KBM-7 (cell line): ENCODE results near the gene DTYMK.
A peak's percentile ranks its signal among the peaks of the same experiment; 100 is the strongest.
"Not testable (repeated sequence)": the region's sequence is repeated elsewhere in the genome, so short reads cannot be mapped to it uniquely, and the experiment has no call there.

Experiments used
- DNase-seq: peaks from one replicate; pipeline ENCODE4 v3.0.0-alpha.2; 2015
- in situ Hi-C: fragments of 300-500 bp; cut with MboI; formaldehyde crosslinking; loops from 2 replicates; pipeline ENCODE4 v1.14.3; 2020; ENCODE audit warnings: low sequenced_read_pairs, low pct_unique_long_range_greater_than_20kb, mixed read lengths

DTYMK gene

GRCh38 chr2:241673797-241674725 is 12.6 kb downstream of the DTYMK start:
- no peak for DNase-seq
- in situ Hi-C loops: no loop called here

DNA sequence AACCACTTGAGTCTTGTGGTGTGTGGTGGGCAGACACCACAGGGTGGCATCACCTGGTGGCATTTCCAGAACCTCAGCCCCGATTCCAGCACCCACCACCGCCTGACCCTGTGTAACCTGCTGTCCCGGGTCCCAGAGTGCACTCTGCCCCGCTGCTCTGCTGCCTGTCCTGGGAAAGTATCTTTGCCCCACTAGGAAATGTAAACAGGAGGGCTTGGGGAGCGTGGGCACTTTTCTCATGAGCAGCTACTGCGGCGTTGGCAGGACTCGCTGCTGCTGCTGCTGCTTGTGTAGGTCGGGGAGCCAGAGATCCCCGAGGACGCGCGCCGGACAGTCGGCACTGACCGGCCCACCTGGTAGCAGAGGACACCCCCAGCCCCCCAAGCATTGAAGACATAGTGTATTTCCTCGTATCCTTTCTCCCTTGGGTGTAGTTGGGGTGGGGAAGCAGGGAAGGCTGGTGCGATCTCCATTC is 13.4 kb downstream of the DTYMK start:
- in situ Hi-C loops: no loop called here
- DNase-seq: no peak

DNA sequence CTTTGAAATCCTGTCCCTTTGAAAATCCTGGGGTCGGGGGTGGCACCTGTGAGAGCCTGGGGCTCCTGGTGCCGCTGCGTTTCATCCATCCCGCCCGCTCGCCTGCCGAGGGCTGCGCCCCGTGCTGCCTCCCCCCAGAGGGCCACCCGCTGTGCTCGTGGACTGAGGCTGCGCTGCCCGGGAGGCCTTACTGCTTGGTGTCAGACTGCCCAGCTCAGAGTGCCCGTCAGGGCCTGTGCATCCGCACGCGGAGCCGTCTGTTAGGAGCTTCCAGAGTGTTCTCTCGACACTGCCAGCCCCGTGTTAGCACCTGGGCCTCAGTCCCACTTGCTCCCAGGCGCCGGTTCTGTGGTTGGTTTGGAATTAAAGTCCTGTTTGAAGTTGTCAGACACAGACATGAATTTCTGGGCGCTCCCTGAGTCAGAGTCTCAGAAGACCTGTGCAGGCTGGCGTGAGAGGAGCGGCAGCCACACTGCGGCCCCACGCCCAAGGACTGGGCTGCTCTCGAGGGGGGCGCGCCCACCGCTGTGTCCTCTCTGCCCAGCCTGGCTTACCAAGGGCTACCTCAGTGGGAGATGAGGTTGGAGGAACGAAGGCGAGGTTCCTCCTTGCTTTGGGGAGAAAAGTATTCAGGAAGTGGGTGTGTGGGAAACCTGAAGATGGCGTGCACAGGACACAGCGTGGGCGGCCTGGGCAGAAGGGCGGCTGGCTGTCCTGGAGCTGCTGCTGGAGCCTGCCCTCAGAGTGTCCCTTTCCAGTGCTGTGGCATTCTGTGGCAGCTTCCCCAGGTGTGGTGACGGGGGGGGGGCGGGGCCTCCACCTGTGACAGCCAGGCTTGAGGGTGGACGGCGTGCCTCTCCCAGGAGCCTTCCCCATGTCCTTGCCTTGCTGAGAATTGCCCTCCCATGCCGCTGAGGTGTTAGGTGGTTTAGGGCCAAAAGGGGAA is 14.1 kb downstream of the DTYMK start:
- in situ Hi-C loops: no loop called here
- DNase-seq: no peak

DNA sequence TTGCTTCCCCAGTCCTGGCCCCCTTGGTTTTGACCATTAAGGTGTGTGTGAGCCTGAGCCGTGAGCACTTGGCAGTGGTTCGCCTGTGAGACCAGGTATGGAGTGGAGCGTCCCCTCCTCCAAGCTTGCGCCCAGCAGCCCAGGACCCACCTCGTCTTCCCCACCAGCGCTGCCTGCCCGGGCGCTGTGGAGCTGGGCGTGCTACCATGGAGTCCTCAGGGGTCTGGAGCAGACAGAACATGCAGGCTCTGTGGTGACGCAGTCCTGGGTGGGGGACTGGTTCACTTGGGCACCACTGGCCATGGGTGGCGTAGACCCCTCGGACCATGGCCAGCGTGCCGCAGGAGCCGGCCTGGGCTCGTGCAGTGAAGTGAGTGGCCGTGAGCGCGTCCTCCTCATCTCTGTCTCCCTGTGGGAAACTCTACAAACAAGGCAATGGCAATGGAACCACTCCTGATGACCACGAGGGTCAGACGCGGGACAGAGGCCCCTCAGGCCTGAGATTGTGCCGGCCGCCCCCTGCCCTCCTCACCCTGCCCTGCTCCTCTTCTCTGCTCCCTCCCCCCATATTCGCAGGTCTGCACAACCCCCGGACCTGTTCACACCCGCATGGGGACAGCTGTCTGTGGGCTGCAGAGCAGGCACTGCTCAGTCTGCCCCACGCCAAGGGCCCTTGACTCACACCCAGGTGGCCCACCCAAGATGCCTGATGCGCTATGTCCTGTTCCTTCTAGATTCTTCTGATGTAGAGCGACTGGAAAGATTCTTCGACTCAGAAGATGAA is 15.0 kb downstream of the DTYMK start:
- in situ Hi-C loops: no loop called here
- no peak for DNase-seq

GRCh38 chr2:241670333-241671110 is 16.1 kb downstream of the DTYMK start:
- in situ Hi-C loops: no loop called here
- DNase-seq: no peak

DNA sequence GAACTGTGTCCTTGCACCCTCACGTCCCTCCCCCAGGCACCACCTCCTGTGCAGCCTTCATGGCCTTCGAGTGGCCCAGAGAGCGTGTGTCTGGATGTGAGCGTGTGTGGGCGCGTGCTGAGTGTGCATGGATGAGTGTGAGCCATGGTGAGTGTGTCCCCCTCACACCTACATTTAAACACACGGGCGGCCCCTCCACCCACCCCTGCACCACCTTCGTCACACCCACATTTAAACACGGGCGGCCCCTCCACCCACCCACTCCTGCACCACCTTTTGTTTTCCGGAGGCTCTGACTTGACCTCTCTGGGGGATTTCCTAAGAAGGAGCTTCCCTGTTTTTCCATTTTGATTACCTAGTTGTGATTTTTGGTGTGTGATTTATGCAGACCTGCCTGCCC is 17.8 kb downstream of the DTYMK start:
- in situ Hi-C loops: no loop called here
- no peak for DNase-seq

- no peak for DNase-seq
- in situ Hi-C loops: no loop called here
These were observed 18.3 kb downstream of the DTYMK start for GRCh38 chr2:241668354-241668753.

GRCh38 chr2:241666627-241667400 is 19.8 kb downstream of the DTYMK start:
- DNase-seq: no peak
- in situ Hi-C loops: no loop called here

DNA sequence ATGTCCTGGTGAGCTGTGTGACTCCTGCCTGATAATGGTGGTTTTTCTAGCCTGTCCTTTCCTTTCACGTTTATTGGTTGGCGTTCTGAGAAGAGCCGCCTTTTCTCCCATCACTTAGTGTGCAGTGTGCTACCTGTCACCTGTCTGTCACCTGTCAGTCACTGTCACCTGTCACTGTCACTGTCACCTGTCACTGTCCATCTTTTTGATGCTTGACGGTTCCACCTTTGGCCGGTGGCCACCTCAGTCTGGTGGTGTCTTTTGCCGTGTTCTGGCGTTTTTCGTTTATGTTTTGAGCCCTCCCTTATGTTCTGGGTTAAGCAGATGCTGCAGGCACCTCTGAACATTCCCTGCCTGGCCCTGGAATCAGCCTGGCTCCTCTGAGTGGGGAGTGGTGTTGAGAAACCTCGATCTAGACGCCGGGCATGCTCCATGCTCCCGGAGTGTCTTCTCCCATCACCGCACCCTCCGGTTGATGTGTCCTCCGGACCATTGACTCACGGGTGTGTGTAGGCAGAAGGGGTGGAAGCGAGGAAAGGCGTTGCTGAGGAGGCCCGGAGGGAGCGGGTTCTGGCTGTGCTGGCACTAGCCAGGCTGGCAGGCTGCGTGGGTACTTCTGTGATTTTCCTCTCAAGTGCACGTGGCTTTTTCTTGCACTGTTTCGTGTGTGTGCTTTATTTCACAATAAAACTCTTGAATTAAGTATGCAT is 20.7 kb downstream of the DTYMK start:
- DNase-seq: no peak
- in situ Hi-C loops: no loop called here

GRCh38 chr2:241662731-241663130 is 23.9 kb downstream of the DTYMK start:
- in situ Hi-C loops, DNase-seq: not testable (repeated sequence)

DNA sequence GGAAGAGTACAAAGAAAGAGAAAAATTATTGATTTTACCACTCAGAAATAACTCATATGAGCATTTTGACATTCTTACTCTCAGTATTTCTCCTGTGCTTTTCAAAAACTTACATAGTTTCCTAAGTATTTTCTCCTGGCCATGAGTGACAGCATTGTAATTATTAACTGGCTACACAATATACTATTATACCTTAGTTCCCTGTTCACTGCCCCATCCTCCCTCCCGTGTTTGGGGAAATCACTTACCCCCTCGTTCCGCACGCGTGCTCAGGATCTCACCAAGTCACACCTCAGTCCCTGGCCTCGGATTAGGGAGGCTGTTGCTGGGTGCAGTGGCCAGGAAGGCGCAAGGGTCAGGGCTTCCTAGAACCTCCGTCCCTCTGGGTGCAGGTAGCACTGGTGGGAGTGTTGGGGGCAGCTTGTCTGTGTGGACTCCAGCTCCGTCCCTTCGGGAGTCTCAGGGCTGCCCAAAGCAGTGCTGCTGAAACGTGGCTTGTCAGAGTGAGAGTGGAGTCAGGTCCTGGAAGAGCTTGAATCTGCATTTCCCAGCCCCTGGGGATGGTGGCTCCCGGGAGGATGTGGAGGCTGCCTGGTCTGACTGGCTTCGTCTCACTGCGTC is 25.9 kb downstream of the DTYMK start:
- in situ Hi-C loops: no loop called here
- DNase-seq: no peak

- in situ Hi-C loops: no loop called here
- peak; percentile 62 for DNase-seq
These were observed 27.4 kb downstream of the DTYMK start for GRCh38 chr2:241659150-241659739.

DNA sequence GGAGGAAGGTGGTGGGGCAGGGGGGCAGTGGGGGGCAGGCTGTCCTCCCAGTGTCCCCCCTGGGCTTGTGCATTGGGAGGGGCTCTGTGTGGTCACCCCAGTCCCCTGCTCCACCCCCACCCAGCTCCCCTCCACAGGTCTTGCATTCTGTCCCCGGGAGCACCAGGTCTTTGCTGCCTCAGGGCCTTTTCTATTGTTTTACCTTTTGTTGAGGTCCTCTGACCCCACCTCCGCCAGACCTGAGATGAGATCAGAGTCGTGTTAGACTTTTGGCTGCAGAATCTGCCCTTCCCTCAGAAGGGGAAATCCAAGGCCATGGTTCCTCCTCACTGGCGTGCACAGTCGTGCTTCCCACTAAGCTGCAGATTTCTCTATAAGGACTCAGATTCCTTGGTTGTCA is 28.3 kb downstream of the DTYMK start:
- no peak for DNase-seq
- in situ Hi-C loops: no loop called here

DNA sequence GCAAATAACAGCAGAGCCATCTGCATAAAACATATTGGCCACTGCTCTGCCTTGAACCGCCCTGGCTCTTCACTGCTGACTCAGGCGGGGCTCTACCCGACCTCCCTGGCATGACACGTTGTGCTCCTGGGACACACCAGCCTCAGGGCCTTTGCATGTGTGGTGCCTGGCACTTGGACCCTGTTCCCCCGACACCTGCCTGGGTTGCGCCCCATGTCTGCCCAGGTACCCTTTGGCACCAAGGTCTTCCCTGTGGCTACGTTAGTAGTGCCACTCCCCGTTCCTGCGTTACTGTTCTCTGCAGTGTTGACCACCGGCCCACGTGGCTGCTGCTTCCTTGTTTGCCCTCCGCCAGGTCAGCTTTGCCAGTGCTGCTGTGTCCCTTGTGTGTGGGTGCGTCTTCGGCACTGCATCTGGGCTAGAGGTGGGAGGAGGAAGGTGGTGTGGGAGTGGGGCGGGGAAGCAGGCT is 28.8 kb downstream of the DTYMK start:
- in situ Hi-C loops: no loop called here
- DNase-seq: no peak

DNA sequence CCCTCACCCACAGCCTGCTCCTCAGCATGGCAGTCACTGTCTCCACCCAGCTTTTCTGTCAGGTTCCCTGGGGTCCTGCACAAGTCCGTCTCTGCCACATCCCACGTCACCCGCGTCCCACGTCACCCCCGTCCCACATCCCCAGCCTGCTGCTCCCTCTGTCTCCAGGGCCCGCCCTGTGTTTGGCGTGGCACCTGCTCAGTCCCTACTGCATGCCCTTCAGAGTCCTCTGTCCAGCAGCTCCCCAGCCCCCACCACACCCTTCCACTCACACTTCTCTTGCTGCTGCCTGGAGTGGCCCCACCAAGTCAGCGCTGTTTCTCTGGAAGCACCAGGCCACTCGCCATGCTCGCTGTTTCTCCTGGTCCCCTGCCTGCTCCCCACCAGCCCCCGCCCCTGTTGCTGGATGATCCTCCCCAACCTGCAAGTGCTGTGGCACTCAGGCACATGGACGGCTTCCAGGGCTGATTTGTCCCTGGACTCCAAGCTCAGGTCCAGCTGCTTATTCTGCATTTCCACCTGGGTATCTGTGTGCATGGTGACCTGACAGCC is 30.3 kb downstream of the DTYMK start:
- DNase-seq: no peak
- in situ Hi-C loops: no loop called here
